ENCODE data around the gene PLEKHA4. TPM values are rescaled to one million over a fixed set of nuclear protein-coding genes. Genes with fewer than 3 reads are reported as not detected.
A peak's percentile ranks its signal among the peaks of the same experiment; 100 is the strongest.

The PLEKHA4 gene
- total RNA-seq, 1 donor, result 21.4 TPM

- no peaks in the 10 kb centered on the region for H3K79me2 ChIP-seq (ENCODE audit: insufficient read depth, low read length)
- H3K4me1 ChIP-seq (ENCODE audit: insufficient read depth, low read length), result no peaks in the 10 kb centered on the region
- no peaks in the 10 kb centered on the region for H3K27me3 ChIP-seq (ENCODE audit: insufficient read depth, low read length)
- H3K4me3 ChIP-seq (ENCODE audit: insufficient read depth, low read length), result no peak overlapping the region
- H4K20me1 ChIP-seq (ENCODE audit: insufficient read depth, low read length), result no peaks in the 10 kb centered on the region
- H2AFZ ChIP-seq (ENCODE audit: low read length), result no peak overlapping the region
- no peak for DNase-seq (ENCODE audit: insufficient read length, low spot score, missing footprints)
- H3K9me3 ChIP-seq (ENCODE audit: low read depth, low read length), result no peaks in the 10 kb centered on the region
- H3K36me3 ChIP-seq (ENCODE audit: insufficient read depth, low read length), result no peaks in the 10 kb centered on the region
- no peak for TF ChIP-seq CTCF (IDR thresholded peaks at IDR 0.05; ENCODE audit: extremely low read depth, low read depth, low read length)
- H3K27ac ChIP-seq (ENCODE audit: low read depth, low read length), result no peak overlapping the region
- H3K4me2 ChIP-seq (ENCODE audit: insufficient read depth, low read length), result no peak overlapping the region
These were observed 63.9 kb downstream of the PLEKHA4 start for GRCh38 chr19:48804496-48804895.

- H3K79me2 ChIP-seq (ENCODE audit: insufficient read depth, low read length), result no peaks in the 10 kb centered on the region
- peaks cover 6% of the 10 kb centered on the region for H3K4me1 ChIP-seq (ENCODE audit: insufficient read depth, low read length)
- H3K27me3 ChIP-seq (ENCODE audit: insufficient read depth, low read length), result no peaks in the 10 kb centered on the region
- H4K20me1 ChIP-seq (ENCODE audit: insufficient read depth, low read length), result no peaks in the 10 kb centered on the region
- H3K4me2 ChIP-seq (ENCODE audit: insufficient read depth, low read length), result no peak overlapping the region
- no peak overlapping the region for H3K27ac ChIP-seq (ENCODE audit: low read depth, low read length)
- no peaks in the 10 kb centered on the region for H3K36me3 ChIP-seq (ENCODE audit: insufficient read depth, low read length)
- no peak for DNase-seq (ENCODE audit: insufficient read length, low spot score, missing footprints)
- H3K4me3 ChIP-seq (ENCODE audit: insufficient read depth, low read length), result no peak overlapping the region
- TF ChIP-seq CTCF (IDR thresholded peaks at IDR 0.05; ENCODE audit: extremely low read depth, low read depth, low read length), result no peak
- H3K9me3 ChIP-seq (ENCODE audit: low read depth, low read length), result no peaks in the 10 kb centered on the region
- no peak overlapping the region for H2AFZ ChIP-seq (ENCODE audit: low read length)
These were observed 65.8 kb downstream of the PLEKHA4 start for GRCh38 chr19:48802623-48803022.

GRCh38 chr19:48799358-48800300 lies 68.8 kb downstream of the PLEKHA4 start:
- Histone ChIP-seq H3K27me3 (ENCODE audit: insufficient read depth, low read length) (no peaks in the 10 kb centered on the region), H3K36me3 (ENCODE audit: insufficient read depth, low read length) (no peaks in the 10 kb centered on the region), H3K79me2 (ENCODE audit: insufficient read depth, low read length) (no peaks in the 10 kb centered on the region), H3K4me1 (ENCODE audit: insufficient read depth, low read length) (peaks cover 14% of the 10 kb centered on the region), H3K4me3 (ENCODE audit: insufficient read depth, low read length) (no peak overlapping the region), H3K4me2 (ENCODE audit: insufficient read depth, low read length) (no peak overlapping the region), H3K9me3 (ENCODE audit: low read depth, low read length) (no peaks in the 10 kb centered on the region), H3K27ac (ENCODE audit: low read depth, low read length) (peak overlapping the region; percentile 37), H2AFZ (ENCODE audit: low read length) (no peak overlapping the region), H4K20me1 (ENCODE audit: insufficient read depth, low read length) (no peaks in the 10 kb centered on the region)
- no peak for TF ChIP-seq CTCF (IDR thresholded peaks at IDR 0.05; ENCODE audit: extremely low read depth, low read depth, low read length)
- DNase-seq (ENCODE audit: insufficient read length, low spot score, missing footprints), result peak; percentile 77

- Histone ChIP-seq H2AFZ (ENCODE audit: low read length) (no peak overlapping the region), H3K9me3 (ENCODE audit: low read depth, low read length) (no peaks in the 10 kb centered on the region), H3K4me3 (ENCODE audit: insufficient read depth, low read length) (no peak overlapping the region), H3K27me3 (ENCODE audit: insufficient read depth, low read length) (no peaks in the 10 kb centered on the region), H3K27ac (ENCODE audit: low read depth, low read length) (peak overlapping the region; percentile 37), H3K79me2 (ENCODE audit: insufficient read depth, low read length) (no peaks in the 10 kb centered on the region), H4K20me1 (ENCODE audit: insufficient read depth, low read length) (no peaks in the 10 kb centered on the region), H3K4me2 (ENCODE audit: insufficient read depth, low read length) (no peak overlapping the region), H3K36me3 (ENCODE audit: insufficient read depth, low read length) (no peaks in the 10 kb centered on the region), H3K4me1 (ENCODE audit: insufficient read depth, low read length) (peaks cover 14% of the 10 kb centered on the region)
- no peak for TF ChIP-seq CTCF (IDR thresholded peaks at IDR 0.05; ENCODE audit: extremely low read depth, low read depth, low read length)
- DNase-seq (ENCODE audit: insufficient read length, low spot score, missing footprints), result peak; percentile 85
These were observed 69.5 kb downstream of the PLEKHA4 start for GRCh38 chr19:48798937-48799336.

All from osteoblast (primary cell).